ENCODE results near the gene TMEM121.

TMEM121 gene

DNA sequence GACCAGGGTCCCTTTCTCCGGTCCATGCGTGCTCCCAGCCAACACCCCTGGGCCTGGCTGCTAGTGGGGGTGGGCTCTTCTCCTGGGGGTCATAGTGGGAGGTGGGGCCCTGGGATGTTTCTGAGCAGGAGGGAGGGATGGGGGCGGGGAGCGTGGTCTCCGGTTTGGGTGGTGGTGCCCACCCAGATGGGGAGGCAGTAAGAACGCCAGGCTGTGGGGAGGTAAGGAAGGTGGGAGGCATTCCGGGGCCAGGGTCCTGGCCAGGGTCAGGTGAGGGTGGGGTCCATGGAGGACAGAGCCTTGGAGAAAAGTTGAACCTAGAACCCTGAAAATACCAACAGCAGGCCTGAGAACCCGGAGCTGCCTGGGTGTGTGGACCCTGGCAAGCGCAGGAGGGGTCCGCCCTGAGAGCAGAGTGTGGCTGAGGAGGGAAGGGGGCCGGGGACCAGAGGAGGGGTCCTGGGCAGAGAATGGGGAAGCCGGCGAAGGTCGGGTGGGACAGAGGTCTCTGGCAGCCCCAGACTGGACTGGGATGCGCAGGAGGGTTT is 46.1 kb upstream of the TMEM121 start:
- no peak for DNase-seq (ENCODE audit: extremely low read depth, low read depth)
- TF ChIP-seq, protein P1, sequence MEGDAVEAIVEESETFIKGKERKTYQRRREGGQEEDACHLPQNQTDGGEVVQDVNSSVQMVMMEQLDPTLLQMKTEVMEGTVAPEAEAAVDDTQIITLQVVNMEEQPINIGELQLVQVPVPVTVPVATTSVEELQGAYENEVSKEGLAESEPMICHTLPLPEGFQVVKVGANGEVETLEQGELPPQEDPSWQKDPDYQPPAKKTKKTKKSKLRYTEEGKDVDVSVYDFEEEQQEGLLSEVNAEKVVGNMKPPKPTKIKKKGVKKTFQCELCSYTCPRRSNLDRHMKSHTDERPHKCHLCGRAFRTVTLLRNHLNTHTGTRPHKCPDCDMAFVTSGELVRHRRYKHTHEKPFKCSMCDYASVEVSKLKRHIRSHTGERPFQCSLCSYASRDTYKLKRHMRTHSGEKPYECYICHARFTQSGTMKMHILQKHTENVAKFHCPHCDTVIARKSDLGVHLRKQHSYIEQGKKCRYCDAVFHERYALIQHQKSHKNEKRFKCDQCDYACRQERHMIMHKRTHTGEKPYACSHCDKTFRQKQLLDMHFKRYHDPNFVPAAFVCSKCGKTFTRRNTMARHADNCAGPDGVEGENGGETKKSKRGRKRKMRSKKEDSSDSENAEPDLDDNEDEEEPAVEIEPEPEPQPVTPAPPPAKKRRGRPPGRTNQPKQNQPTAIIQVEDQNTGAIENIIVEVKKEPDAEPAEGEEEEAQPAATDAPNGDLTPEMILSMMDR (IDR thresholded peaks at IDR 0.05; ENCODE audit: low read depth, low read length, missing control alignments) = no peak
- H3K4me3 ChIP-seq (replicated peaks; ENCODE audit: low read depth, low read length) = no peak overlapping the region

DNA sequence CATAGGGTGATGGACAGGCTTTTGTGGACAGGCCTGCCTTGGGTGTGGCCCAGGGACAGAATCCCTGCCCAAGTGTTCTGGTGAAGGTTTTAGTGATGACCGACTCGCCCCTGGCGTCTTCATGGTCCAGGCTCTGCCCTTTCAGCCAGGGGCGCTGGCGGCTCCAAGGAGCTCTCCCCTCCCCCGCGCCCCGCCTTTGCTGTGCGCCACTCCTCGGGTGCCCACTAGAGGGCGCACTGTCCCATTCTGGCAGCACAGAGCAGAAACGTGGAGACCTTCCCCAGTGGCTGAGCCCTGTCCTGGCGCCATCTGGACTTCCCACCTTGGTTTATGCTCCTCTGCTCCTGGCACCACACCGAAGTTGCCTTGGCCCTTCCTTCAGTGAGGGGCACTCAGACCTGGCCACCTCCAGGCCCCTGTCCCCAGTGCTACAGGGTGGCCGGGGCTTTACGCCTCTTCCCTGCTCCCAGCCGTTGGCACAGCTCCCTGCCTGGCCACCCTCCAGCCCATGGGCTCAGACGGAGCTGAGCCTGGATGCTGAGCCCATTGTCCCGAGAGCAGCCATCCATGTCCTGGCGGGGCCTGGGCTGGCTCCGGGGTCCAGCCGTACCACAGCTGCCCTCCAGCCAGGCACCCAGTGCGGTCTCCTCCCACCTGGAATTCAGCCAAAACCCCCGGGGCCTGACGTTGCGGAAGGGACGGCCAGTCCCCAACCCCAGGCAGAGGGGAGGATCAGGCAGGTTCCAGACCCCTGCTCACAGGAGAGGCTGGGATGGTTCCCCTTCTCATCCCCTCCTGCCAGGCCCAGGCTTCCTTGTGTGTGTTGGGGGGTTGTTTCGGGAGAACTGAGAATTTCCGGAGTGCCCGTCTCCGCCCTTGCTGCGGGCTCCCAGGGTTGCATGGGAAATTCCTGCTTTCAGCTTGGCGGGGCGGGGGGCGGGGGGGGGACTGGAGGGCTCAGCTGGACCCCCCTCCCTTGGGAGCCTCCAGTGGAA is 45.3 kb upstream of the TMEM121 start:
- DNase-seq (ENCODE audit: extremely low read depth, low read depth) = peak; percentile 70
- TF ChIP-seq, protein P1 (IDR thresholded peaks at IDR 0.05; ENCODE audit: low read depth, low read length, missing control alignments) = peak; percentile 99
- H3K4me3 ChIP-seq (replicated peaks; ENCODE audit: low read depth, low read length) = peak overlapping the region; percentile 46

DNA sequence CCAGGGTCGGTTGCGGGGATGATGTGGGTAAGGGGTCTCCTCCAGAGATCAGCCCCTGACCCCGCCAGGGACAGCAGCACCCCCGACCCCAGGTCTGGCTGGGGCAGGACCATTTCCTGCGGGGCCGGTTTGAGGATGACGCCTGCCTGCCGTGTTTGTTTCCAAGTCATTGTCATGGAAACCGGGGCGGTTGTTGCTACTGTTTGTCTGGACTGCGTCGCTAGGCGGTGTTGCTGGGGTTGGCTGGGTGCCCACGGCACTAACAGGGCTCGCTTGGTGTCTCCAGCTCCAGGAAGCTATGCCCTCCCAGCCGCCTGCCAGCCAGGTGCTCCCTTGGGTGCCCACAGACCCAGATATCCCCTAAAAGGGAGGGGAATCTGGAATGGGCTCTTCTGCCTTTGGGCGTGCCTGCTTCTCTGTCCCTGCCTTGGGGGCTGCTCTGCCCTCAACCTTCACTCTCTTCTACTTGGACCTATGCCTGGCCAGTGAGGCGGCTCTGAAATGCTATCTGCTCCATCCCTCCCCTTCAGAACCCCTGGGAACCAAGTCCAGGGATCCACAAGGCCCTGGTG is 44.4 kb upstream of the TMEM121 start:
- TF ChIP-seq, protein P1 (IDR thresholded peaks at IDR 0.05; ENCODE audit: low read depth, low read length, missing control alignments) = no peak
- DNase-seq (ENCODE audit: extremely low read depth, low read depth) = peak; percentile 96
- peak overlapping the region; percentile 18 for H3K4me3 ChIP-seq (replicated peaks; ENCODE audit: low read depth, low read length)

DNA sequence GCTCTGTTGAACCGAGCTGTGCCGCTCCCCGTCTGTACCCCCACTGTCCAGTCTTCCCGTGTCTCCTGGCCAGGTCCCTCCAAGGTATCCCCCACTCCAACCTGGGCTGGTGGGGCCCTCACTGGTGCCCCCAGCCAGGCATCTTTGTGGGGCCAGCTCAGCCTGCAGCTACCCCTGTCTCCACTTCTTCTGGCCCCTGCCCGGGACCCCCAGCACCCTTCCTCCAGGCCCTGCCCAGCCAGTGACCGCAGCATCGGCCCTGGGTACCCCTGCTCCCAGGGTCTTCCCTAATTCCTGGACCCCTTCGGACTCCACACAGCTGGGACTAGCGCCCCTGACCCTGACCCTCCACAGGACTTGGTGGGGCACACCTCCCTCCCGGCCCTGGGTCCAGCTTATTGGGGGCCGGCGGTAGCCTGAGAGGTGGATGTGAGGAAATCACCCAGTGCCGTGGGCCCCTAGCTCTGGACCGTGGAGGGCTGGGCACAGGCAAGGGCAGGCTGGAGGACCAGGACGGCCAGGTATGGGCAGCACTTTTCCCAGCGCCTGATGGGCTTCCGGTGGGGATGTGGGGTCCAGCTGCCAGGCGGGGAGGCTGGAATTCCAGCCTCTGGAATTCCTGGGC is 43.8 kb upstream of the TMEM121 start:
- TF ChIP-seq, protein P1 (IDR thresholded peaks at IDR 0.05; ENCODE audit: low read depth, low read length, missing control alignments) = no peak
- H3K4me3 ChIP-seq (replicated peaks; ENCODE audit: low read depth, low read length) = no peak overlapping the region
- DNase-seq (ENCODE audit: extremely low read depth, low read depth) = no peak

DNA sequence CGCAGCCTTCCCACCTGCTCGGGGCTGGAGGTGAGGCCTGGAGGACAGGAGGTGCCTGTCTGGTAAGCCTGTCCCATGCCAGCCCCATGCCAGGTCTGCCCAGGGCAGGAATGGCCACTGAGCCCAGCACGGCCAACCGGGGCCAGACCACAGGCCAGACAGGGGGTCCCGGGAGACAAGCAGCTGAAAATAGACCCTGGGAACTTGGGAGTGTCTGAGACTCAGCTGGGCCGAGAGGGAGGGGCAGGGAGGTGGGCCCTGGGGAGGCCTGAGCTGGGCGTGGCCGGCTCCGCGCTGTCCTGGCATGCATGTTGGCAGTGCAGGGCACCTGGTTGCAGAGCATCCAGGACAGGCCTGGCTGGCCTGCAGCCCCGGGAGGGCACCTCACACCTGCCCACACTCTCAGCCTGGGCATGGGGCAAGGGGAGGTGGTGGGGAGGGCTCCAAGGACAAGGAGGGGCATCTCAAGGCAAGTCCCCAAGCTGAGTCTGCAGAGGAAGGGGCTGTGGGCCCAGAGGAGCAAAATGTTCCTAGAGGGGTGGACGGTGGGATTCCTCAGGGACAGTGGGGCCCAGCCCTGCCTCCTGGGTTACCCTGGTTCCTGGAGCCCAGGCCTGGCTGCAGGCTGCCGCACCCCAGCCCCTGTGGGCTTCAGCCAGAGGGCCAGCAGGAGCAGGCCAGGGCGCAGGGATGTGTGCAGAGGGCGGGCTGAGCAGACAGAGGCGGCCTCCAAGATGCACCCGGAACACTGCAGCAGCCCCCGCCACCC is 42.9 kb upstream of the TMEM121 start:
- DNase-seq (ENCODE audit: extremely low read depth, low read depth) = no peak
- TF ChIP-seq, protein P1 (IDR thresholded peaks at IDR 0.05; ENCODE audit: low read depth, low read length, missing control alignments) = no peak
- no peak overlapping the region for H3K4me3 ChIP-seq (replicated peaks; ENCODE audit: low read depth, low read length)

Data from HFF-Myc (cell line).